ENCODE measurements around the gene PACSIN1. TPM values are rescaled to one million over a fixed set of nuclear protein-coding genes. Genes with fewer than 3 reads are reported as not detected.

PACSIN1 gene
- total and polyA plus RNA-seq, 8 donors, result 0.09 to 0.51 (median 0.25) TPM; not detected in 1

GRCh38 chr6:34445313-34445860 is 20.5 kb upstream of the PACSIN1 start:
- Histone ChIP-seq H3K27ac (no peak overlapping the region), H3K36me3 (no peaks in the 10 kb centered on the region), H3K9me3 (no peaks in the 10 kb centered on the region), H3K4me1 (no peaks in the 10 kb centered on the region), H3K4me3 (no peak overlapping the region), H3K27me3 (no peaks in the 10 kb centered on the region)
- ATAC-seq, result no peak
- TF ChIP-seq CTCF (IDR thresholded peaks at IDR 0.05), result no peak
- intact Hi-C loops (cut with DNase I), result no loop called here
- DNase-seq, result no peak

GRCh38 chr6:34447386-34447785 is 18.5 kb upstream of the PACSIN1 start:
- DNase-seq (no peak), ATAC-seq (no peak)
- Histone ChIP-seq H3K9me3 (no peaks in the 10 kb centered on the region), H3K27ac (no peak overlapping the region), H3K4me3 (no peak overlapping the region), H3K36me3 (no peaks in the 10 kb centered on the region), H3K4me1 (no peaks in the 10 kb centered on the region), H3K27me3 (no peaks in the 10 kb centered on the region)
- intact Hi-C loops (cut with DNase I), result no loop called here
- no peak for TF ChIP-seq CTCF (IDR thresholded peaks at IDR 0.05)

GRCh38 chr6:34447910-34448309 is 18.0 kb upstream of the PACSIN1 start:
- Histone ChIP-seq H3K9me3 (no peaks in the 10 kb centered on the region), H3K4me1 (no peaks in the 10 kb centered on the region), H3K4me3 (no peak overlapping the region), H3K27me3 (no peaks in the 10 kb centered on the region), H3K36me3 (no peaks in the 10 kb centered on the region), H3K27ac (no peak overlapping the region)
- intact Hi-C loops (cut with DNase I), result no loop called here
- no peak for TF ChIP-seq CTCF (IDR thresholded peaks at IDR 0.05)
- ATAC-seq, result peak; percentile 56
- no peak for DNase-seq

- ATAC-seq (no peak), DNase-seq (no peak)
- H3K36me3 ChIP-seq, result no peaks in the 10 kb centered on the region
- H3K27ac ChIP-seq, result no peak overlapping the region
- no peaks in the 10 kb centered on the region for H3K27me3 ChIP-seq
- TF ChIP-seq CTCF (IDR thresholded peaks at IDR 0.05), result no peak
- H3K4me1 ChIP-seq, result no peaks in the 10 kb centered on the region
- H3K4me3 ChIP-seq, result no peak overlapping the region
- intact Hi-C loops (cut with DNase I), result no loop called here
- H3K9me3 ChIP-seq, result no peaks in the 10 kb centered on the region
These were observed 14.7 kb upstream of the PACSIN1 start for GRCh38 chr6:34451192-34451591.

GRCh38 chr6:34455831-34456230 is 10.0 kb upstream of the PACSIN1 start:
- Histone ChIP-seq H3K9me3 (no peaks in the 10 kb centered on the region), H3K27me3 (no peaks in the 10 kb centered on the region), H3K4me1 (no peaks in the 10 kb centered on the region), H3K36me3 (no peaks in the 10 kb centered on the region), H3K4me3 (no peak overlapping the region), H3K27ac (no peak overlapping the region)
- no peak for TF ChIP-seq CTCF (IDR thresholded peaks at IDR 0.05)
- intact Hi-C loops (cut with DNase I), result no loop called here
- DNase-seq (no peak), ATAC-seq (no peak)

All from left lung (tissue), 10 donors.